ENCODE measurements around the gene MAOB.
"Not testable (repeated sequence)": the region's sequence is repeated elsewhere in the genome, so short reads cannot be mapped to it uniquely, and the experiment has no call there.

Gene MAOB

DNA sequence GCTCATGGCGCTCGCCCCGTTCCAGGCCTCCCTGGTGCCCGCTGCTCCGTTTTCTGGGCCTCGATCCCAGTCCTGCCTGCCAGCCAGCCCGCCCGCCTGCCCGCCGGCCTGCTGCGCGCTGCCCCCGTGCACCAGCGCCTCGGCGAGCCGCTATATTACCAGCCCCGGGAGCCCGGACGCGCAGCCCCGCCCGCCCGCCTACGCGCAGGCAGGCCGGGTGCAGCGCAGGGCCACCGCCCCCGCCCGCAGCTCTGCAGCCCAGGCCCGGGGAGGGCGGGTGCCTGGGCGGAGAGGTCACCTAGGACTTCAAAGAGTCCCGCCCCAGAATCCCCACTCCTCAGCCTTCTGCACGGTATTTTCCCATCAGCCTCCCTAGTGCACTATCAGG lies at the start of gene MAOB:
Gene MAOB (minus strand): TSS at position 157 of the 388 bp plus-strand sequence. CDS start 151 bp downstream, at position 6.
- no peak for DNase-seq (ENCODE audit: low read depth)

- not testable (repeated sequence) for DNase-seq (ENCODE audit: low read depth)
Measured at GRCh38 chrX:43922032-43922431, 39.8 kb upstream of the MAOB start.

DNA sequence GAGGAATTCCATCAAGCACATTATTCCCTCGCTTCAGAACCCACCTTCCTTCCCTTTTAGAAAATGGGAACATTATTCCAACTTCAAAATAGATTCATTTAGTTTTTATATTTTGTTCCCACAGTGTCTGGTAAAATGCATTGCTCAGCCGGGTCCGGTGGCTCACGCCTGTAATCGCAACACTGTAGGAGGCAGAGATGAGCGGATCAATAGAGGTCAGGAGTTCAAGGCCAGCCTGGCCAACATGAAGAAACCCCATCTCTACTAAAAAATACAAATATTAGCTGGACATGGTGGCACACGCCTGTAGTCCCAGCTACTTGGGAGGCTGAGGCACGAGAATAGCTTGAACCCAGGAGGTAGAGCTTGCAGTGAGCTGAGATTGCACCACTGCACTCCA lies 28.5 kb upstream of the MAOB start:
- DNase-seq (ENCODE audit: low read depth), result not testable (repeated sequence)

- DNase-seq (ENCODE audit: low read depth), result no peak
Measured at GRCh38 chrX:43910012-43910411, 27.8 kb upstream of the MAOB start.

- no peak for DNase-seq (ENCODE audit: low read depth)
Measured at GRCh38 chrX:43909141-43909540, 26.9 kb upstream of the MAOB start.

DNA sequence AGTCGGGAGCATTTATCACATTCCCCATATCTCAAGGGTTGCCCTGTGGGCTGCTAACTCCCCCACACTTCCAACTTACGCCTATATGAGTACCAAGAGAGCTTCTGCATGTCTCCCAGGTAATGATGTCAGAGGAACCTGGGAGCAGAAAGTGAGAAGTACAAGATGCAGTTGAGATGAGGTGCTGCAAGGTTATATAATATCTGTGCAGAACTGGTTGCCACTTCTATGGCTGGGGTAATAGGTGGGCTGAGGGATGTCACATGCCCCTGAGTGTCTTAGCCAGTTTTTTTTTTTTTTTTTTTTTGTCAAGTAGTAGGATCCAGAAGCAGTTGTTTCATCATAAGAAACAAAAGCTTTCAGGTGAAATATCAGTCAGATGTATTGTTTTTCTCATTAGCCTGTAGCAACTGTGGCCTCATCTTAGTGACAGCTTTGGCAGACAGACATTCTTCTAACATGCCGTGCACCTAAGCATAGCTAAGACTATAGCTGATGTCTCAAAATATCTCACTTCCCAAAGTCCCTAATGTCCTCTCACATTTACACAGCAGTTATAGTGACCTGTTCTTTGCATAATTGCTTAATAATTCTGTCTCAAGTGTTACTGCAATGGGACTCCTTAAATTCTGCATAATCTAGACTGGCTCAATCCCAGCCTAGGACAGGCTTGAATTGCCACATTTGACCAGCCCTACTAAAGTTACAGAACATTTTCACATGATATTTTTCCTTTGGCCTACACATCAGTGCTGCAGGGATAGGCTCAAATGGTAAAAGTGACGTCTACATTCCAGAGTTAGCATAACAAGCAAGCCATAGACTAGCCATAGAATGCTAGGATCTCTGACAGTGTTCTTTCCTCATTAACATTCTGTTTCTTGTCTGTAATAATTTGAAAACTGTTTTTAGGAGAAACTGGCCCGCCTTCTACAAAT lies 17.9 kb upstream of the MAOB start:
- no peak for DNase-seq (ENCODE audit: low read depth)

- DNase-seq (ENCODE audit: low read depth), result peak; percentile 0
Measured at GRCh38 chrX:43898406-43899035, 16.3 kb upstream of the MAOB start.

DNA sequence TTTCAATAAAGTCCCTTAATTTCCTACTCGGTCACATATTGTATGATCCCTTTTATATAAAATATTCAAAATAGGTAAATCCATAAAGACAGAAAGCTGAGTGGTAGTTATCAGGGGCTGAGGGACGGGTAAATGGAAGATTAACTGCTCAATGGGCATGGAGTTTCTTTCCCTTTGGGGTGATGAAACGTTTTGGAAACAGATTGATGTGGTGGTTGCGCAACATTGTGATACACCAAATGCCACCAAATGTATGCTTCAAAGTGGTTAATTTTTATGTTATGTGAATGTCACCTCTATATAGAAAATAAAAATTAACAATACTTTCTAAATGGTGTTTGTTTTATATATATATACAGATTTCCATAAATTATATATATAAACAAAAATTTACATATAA lies 15.0 kb upstream of the MAOB start:
- DNase-seq (ENCODE audit: low read depth), result no peak

DNA sequence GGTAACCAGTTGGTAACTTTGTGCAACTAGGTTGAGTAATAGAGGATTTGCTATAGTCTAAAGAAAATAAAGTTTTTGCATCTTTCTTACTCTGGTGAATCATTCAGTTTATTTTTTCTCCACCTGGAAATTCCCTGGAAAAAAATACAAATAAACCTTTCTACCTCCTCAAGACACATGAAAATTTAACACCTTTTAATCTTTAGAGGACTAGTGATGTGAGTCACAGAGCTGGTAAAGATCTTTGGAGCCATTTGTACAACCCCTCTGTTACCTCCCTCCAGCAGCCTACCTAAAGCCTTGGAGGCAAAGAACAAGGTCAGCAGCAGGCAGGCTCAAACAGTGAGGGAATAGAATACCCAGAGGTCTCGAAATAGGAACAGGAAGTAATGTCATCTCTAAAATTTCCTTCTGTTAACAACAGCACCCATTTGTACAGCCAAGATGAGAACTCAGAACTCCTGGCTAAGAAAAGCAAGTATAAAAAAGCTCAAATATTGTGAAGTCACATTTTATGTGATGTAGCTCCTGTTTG lies 10.2 kb upstream of the MAOB start:
- DNase-seq (ENCODE audit: low read depth), result no peak

GRCh38 chrX:43885617-43886016 lies 3.4 kb upstream of the MAOB start:
- DNase-seq (ENCODE audit: low read depth), result no peak

DNA sequence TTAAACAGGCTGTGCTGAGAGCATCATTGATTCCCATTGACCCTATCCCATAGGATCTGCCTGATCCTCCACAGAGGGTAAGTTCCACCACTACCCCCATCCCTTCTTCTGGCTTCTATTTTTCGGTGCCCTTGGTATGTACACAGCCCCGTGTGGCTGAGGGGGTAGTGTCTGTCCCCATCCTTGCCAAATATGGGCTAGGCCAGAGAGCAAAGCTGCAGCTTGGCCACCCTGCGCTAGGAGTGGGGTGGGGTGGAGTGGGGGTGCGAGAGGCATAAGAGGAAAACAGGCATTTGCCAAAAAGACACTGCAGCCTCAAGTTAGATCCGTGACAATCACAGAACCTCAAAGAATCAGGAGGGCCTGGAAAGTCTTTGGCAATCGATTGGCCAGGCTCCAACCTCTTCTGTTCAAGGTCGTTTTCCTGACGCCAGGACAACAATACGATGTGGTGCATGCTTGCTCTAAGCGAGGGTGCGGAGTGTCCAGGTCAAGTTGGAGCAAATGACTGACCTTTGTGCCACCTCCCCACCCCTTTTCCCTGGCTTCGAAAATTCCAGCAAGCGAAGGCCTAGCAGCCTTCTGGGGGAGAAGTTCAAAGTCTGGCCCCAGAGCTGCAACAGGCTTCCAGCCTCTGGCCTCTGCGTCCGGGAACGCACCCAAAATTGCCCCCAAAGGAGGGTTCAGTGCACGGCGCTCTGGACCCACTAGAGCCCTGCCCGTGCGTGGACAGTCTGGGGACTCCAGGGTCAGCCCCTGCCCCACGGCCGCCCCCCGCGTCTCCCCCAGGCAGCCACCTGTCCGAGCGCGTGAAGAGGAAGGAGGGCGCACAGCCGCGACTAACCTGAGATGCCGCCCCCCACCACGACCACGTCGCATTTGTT lies 598 bp downstream of the MAOB start:
- no peak for DNase-seq (ENCODE audit: low read depth)

- DNase-seq (ENCODE audit: low read depth), result no peak
Measured at GRCh38 chrX:43880425-43880824, 1.8 kb downstream of the MAOB start.

DNA sequence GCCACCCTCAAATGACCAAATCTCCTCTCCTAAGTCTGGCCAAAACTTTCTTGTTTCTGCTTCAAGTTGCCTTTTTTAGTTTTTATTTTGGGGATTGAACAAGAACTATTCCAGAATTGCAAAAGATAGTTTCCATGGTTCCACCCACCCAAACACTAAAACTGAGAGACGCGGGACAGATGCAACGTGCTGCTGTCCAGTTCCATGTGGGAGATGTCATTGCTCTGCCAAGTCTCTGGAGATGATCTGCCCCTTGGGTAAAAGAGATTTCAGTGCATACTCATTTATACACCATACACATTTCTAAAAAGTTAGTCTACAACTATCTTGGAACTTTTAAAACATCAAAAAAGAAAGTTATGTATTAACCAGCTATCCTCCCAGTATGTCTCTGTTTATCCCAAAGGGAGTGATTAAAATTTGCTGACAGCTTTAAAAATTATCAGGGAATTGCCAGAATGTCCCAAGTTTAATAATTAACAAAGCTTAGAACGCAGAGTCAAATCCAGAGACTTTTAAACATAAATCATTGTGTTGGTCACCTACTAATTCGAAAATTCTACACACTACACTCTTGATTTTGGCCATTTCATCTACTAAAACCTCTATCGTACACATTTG lies 3.2 kb downstream of the MAOB start:
- no peak for DNase-seq (ENCODE audit: low read depth)

DNA sequence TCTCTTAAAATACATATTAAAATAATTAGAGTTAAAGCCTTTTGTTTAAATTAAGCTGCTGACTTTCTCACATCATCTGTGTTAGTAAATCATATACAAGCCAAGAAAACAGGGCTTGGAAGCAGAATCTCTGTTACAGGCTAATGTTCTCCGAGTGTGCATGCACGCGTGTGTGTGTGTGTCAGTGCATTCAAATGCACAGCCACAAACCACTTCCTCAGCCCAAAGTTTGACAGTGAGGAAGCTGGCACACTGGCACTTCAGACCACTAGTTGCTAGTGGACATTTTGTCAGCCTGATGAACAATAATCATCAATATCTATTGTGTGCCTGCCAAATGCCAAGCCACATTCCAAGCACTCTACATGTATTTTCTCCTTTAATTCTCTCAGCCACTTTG lies 5.6 kb downstream of the MAOB start:
- no peak for DNase-seq (ENCODE audit: low read depth)

DNA sequence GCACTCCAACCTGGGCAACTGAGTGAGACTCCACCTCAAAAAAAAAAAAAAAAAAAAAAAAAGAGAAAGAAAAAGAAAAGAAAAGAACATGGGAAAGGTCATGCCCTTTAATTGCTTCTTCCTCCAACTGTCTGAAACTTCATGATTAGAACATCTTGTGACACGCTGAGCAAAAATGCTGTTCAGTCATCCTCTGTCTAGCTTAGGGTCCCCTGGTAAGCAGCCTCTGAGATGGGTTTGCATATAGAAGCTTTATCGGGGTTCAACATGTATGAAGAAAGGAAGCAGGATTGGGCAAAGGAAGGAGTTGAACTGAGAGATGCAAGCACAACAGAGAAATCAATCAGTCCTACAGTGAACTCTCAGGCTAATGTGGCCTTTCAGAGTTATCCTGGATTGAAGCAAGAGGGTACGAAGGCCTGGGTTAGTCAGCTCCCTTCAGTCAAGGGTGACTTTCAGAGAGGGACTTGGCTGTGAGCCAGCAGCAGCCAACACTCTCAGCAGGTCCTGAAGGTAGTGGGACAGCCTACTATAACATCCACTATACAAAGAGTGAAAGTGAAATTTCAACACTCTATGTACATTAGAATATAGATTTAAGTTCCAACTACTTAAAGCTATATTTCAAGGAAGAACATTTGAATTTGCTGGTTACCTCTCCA lies 11.4 kb downstream of the MAOB start:
- no peak for DNase-seq (ENCODE audit: low read depth)

DNA sequence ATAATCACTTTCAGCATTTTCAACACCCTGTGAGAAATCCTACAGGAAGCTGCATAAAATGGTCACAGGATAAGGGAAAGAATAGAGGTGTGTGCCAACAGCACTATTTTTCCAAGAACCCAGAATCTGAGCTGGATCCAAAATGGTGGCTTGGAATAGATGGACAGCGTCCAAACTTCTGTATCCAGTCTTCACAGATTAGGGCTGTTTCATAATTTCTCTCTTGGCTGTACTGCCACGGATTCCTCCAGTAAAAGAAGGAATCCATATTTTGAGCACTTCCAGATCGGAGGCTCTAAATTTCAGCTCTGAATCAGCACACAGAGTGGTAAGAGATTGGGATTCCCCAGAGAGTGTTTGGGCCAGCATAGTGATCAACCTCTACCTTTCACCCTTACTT lies 12.2 kb downstream of the MAOB start:
- no peak for DNase-seq (ENCODE audit: low read depth)

DNA sequence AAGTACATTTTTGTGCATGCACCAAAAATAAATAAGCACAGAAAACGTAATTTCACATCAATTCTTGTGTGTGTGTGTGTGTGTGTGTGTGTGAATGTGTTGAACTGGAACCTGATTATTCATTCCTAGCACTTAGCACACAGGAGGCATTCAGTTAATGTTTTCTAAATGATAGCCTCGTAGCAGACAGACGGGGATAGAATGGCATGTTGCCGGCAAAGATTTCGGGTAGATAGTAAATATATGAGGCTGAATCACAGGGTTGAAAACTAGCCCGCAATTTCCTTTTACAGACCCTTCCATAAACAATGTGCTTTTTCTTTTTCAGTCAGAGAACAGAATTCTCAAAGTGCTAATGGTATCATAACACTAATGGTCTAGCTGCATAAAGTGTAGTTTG lies 13.5 kb downstream of the MAOB start:
- no peak for DNase-seq (ENCODE audit: low read depth)

GRCh38 chrX:43866423-43866822 lies 15.8 kb downstream of the MAOB start:
- DNase-seq (ENCODE audit: low read depth), result no peak

DNA sequence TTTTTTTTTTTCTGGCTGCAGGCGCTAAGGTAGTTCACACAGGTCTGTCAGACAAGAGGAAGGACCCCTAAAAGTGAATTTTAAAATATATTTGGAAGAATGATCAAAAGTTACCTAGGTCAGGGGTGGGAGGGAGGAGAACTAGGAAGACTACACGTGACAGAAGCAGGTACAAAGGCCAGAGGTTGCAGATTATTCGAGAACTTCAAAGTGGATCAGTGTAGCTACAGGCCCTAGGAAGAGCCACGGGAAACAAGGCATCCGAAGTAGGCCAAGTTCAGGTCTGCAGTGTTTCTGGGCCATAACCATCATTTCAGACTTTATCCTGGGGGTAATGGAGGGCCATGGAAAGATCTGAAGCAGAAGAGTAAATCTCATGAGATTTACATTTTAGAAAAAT lies 16.5 kb downstream of the MAOB start:
- no peak for DNase-seq (ENCODE audit: low read depth)

GRCh38 chrX:43862434-43862833 lies 19.8 kb downstream of the MAOB start:
- no peak for DNase-seq (ENCODE audit: low read depth)

DNA sequence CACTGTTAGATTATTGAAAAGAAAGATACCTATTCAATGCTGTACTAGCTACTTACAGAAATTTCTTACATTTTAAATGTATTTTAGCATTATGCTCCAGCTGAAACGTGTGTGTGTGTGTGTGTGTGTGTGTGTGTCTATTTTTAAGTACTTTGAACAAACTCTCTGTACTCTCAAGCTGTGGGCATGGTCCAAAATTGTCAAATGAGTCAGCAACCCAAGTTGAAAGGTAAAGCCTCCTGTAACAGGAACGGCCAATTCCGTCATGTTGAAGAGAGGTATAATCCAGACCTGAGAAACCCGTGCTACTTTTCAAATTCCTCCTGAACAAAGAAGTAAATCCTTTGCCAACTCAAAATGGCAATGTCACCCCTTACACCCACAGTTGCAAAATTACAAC lies 20.5 kb downstream of the MAOB start:
- DNase-seq (ENCODE audit: low read depth), result no peak
